HepG2 (cell line): Measurements from ENCODE around the gene CHADL. TPM values are rescaled to one million over a fixed set of nuclear protein-coding genes. Genes with fewer than 3 reads are reported as not detected.

Source experiments
- HDAC6 ChIP-seq: fragments of 200-600 bp; sonication (generic); IDR thresholded peaks from 2 replicates; pipeline ENCODE4 v1.7.0; 2017; ENCODE audit warnings: mild to moderate bottlenecking, antibody characterized with exemption, low read length, low read depth
- HOXA7 ChIP-seq: sonication (generic); formaldehyde crosslinking; IDR thresholded peaks from 2 replicates; pipeline ENCODE4 v1.8.1; 2022; ENCODE audit warnings: mild to moderate bottlenecking, missing genetic modification reagents, moderate library complexity
- PCBP2 ChIP-seq: fragments of 200-400 bp; formaldehyde crosslinking; optimal IDR thresholded peaks from 2 replicates; pipeline ENCODE3; 2018; ENCODE audit warnings: low read length, low read depth; ENCODE audit not compliant: poor library complexity, severe bottlenecking
- PRMT3 ChIP-seq: sonication (generic); formaldehyde crosslinking; IDR thresholded peaks from 2 replicates; pipeline ENCODE4 v1.8.1; 2022; ENCODE audit warnings: low read depth, mild to moderate bottlenecking, moderate library complexity, missing genetic modification reagents, borderline replicate concordance
- RORA ChIP-seq: sonication (generic); formaldehyde crosslinking; IDR thresholded peaks from 2 replicates; pipeline ENCODE4 v1.5.0; 2020; ENCODE audit warnings: mild to moderate bottlenecking, missing genetic modification reagents, moderate library complexity
- ZBTB1 ChIP-seq: sonication (generic); formaldehyde crosslinking; IDR thresholded peaks from 2 replicates; pipeline ENCODE4 v1.4.0; 2020; ENCODE audit warnings: missing genetic modification reagents, borderline replicate concordance
- ZBTB7B ChIP-seq: sonication (generic); formaldehyde crosslinking; IDR thresholded peaks from 2 replicates; pipeline ENCODE4 v1.4.0; 2020; ENCODE audit warnings: missing genetic modification reagents
- ZFP36L1 ChIP-seq: sonication (generic); formaldehyde crosslinking; IDR thresholded peaks from 2 replicates; pipeline ENCODE4 v1.8.0; 2022; ENCODE audit warnings: mild to moderate bottlenecking, missing genetic modification reagents, moderate library complexity
- polyA plus RNA-seq, 8 experiments: library from polyadenylated mRNA; depleted of rRNA in 3 of 8; stranded (reverse) in 7 of 8; unstranded in 1 of 8; fragments of >200 nt; fragmentation: Illumina TruSeq in 4 of 8; extraction: Trizol in 4 of 8; gene quantifications; 2 replicates each; pipeline versions ENCODE4 v1.2.1 to v1.2.3, GENCODE V29; 2011 to 2016; ENCODE audit warnings: low read depth in 4 of 8, missing spikeins in 1 of 8, mixed read lengths in 1 of 8; ENCODE audit not compliant: insufficient read depth in 1 of 8
- total RNA-seq, 5 experiments: library from RNA; depleted of rRNA; stranded (reverse); fragments of >200 nt; fragmentation: Illumina TruSeq; extraction: Trizol; gene quantifications; 2 replicates each; pipeline ENCODE4 v1.2.3, GENCODE V29; 2016; ENCODE audit warnings: low read depth in 1 of 5
- TF ChIP-seq, protein P1 (sequence below), 2 experiments: IDR thresholded peaks; 2 replicates each; pipeline ENCODE4 v1.6.1; 2011 to 2012; ENCODE audit warnings: low read length in 2 of 2, borderline replicate concordance in 1 of 2, low read depth in 1 of 2, mild to moderate bottlenecking in 1 of 2, moderate library complexity in 1 of 2
- TF ChIP-seq, protein P2 (sequence below): sonication (generic); formaldehyde crosslinking; IDR thresholded peaks from 2 replicates; pipeline ENCODE4 v1.8.1; 2023; ENCODE audit warnings: missing genetic modification reagents, mild to moderate bottlenecking, borderline replicate concordance
- TF ChIP-seq, protein P3 (sequence below): IDR thresholded peaks from 2 replicates; pipeline ENCODE4 v1.6.1; 2016; ENCODE audit warnings: missing compliant biosample characterization, missing genetic modification reagents, borderline replicate concordance
- TF ChIP-seq, protein P4 (sequence below): sonication (generic); formaldehyde crosslinking; IDR thresholded peaks from 2 replicates; pipeline ENCODE4 v1.5.0; 2020; ENCODE audit warnings: missing genetic modification reagents
- TF ChIP-seq, protein P5 (sequence below): IDR thresholded peaks from 2 replicates; pipeline ENCODE4 v1.6.1; 2016; ENCODE audit warnings: mild to moderate bottlenecking, missing biosample characterization, missing genetic modification reagents
- TF ChIP-seq, protein P6 (sequence below): IDR thresholded peaks from 2 replicates; pipeline ENCODE4 v1.6.1; 2016
- TF ChIP-seq, protein P7 (sequence below), 2 experiments: sonication (generic) in 1 of 2; formaldehyde crosslinking in 1 of 2; IDR thresholded peaks; 2 replicates each; pipeline versions ENCODE4 v1.4.0 to v1.6.1; 2018 to 2020; ENCODE audit warnings: missing genetic modification reagents in 2 of 2, borderline replicate concordance in 1 of 2, low read depth in 1 of 2, mild to moderate bottlenecking in 1 of 2, missing biosample characterization in 1 of 2
- TF ChIP-seq, protein P8 (sequence below): sonication (generic); formaldehyde crosslinking; IDR thresholded peaks from 2 replicates; pipeline ENCODE4 v1.8.0; 2022; ENCODE audit warnings: mild to moderate bottlenecking, missing genetic modification reagents

Gene CHADL
- total and polyA plus RNA-seq, 2 of the 13 experiments (the other 11 are each of a cell fraction or from before 2014, with no cell fraction given), result 2.8 to 8.1 TPM

DNA sequence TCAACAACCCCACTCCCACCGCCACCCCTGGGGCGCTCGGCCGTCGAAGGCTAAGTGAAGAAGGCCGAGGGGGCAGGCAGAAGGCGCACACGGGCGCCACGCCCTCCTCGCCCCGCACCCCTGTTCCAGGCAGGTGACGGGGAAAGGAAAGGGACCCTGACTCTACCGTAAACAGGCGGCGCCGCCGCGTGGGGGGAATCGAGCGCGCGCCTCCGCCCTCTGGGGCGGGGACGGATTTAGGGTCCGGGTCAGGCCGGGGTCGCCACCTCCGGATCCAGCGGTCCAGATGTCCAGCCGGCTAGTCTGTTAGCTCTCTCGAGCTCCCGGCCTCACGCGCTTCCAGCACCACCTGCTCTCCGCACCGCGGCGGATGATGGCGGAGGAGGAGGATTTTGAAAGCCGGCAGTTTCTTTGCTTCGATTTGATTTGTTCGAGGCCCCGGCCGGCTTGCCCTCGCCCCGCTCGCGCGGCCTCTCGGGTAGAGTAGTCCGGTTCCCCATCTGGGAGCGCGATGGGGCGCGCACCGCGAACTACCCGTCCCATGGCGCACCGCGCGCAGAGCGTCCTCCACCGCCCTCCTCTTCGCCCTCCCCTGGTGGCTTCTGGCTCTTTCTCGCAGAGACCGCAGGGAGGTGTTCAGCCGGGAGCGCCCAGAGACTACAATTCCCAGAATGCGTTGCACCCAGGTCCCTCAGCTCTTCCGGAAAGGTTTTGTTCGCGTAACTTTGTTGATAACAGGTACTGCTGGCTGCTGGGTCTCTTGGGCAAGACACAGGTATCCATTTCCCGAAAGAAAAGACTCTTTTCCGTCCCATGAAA lies 45.3 kb upstream of the CHADL start, which contains the start of gene RANGAP1 (continued):
- TF ChIP-seq, protein P1, sequence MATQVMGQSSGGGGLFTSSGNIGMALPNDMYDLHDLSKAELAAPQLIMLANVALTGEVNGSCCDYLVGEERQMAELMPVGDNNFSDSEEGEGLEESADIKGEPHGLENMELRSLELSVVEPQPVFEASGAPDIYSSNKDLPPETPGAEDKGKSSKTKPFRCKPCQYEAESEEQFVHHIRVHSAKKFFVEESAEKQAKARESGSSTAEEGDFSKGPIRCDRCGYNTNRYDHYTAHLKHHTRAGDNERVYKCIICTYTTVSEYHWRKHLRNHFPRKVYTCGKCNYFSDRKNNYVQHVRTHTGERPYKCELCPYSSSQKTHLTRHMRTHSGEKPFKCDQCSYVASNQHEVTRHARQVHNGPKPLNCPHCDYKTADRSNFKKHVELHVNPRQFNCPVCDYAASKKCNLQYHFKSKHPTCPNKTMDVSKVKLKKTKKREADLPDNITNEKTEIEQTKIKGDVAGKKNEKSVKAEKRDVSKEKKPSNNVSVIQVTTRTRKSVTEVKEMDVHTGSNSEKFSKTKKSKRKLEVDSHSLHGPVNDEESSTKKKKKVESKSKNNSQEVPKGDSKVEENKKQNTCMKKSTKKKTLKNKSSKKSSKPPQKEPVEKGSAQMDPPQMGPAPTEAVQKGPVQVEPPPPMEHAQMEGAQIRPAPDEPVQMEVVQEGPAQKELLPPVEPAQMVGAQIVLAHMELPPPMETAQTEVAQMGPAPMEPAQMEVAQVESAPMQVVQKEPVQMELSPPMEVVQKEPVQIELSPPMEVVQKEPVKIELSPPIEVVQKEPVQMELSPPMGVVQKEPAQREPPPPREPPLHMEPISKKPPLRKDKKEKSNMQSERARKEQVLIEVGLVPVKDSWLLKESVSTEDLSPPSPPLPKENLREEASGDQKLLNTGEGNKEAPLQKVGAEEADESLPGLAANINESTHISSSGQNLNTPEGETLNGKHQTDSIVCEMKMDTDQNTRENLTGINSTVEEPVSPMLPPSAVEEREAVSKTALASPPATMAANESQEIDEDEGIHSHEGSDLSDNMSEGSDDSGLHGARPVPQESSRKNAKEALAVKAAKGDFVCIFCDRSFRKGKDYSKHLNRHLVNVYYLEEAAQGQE (IDR thresholded peaks at IDR 0.05; ENCODE audit: borderline replicate concordance in 1 of 2, low read depth in 1 of 2, low read length in 2 of 2), result no peak
- TF ChIP-seq, protein P2, sequence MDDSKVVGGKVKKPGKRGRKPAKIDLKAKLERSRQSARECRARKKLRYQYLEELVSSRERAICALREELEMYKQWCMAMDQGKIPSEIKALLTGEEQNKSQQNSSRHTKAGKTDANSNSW (CRISPR knock-in tag), result no peak
- no peak for TF ChIP-seq PRMT3 (CRISPR knock-in tag)
- no peak for TF ChIP-seq HDAC6
- no peak for TF ChIP-seq PCBP2
- no peak for TF ChIP-seq RORA (CRISPR knock-in tag)
- TF ChIP-seq, protein P3, sequence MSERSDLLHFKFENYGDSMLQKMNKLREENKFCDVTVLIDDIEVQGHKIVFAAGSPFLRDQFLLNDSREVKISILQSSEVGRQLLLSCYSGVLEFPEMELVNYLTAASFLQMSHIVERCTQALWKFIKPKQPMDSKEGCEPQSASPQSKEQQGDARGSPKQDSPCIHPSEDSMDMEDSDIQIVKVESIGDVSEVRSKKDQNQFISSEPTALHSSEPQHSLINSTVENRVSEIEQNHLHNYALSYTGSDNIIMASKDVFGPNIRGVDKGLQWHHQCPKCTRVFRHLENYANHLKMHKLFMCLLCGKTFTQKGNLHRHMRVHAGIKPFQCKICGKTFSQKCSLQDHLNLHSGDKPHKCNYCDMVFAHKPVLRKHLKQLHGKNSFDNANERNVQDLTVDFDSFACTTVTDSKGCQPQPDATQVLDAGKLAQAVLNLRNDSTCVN (CRISPR knock-in tag), result no peak
- TF ChIP-seq, protein P4, sequence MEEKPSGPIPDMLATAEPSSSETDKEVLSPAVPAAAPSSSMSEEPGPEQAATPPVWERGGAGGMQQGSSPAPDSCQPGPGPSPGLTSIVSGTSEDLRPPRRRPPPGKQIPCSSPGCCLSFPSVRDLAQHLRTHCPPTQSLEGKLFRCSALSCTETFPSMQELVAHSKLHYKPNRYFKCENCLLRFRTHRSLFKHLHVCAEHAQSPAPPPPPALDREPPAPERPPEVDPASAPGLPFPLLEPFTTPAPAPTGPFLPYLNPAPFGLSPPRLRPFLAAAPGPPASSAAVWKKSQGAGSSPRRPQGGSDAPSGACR, result 0 out of 2 replicates have a peak, but pooled peaks have one; percentile 63
- TF ChIP-seq, protein P5, sequence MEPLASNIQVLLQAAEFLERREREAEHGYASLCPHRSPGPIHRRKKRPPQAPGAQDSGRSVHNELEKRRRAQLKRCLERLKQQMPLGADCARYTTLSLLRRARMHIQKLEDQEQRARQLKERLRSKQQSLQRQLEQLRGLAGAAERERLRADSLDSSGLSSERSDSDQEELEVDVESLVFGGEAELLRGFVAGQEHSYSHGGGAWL (CRISPR knock-in tag), result no peak
- TF ChIP-seq, protein P6, sequence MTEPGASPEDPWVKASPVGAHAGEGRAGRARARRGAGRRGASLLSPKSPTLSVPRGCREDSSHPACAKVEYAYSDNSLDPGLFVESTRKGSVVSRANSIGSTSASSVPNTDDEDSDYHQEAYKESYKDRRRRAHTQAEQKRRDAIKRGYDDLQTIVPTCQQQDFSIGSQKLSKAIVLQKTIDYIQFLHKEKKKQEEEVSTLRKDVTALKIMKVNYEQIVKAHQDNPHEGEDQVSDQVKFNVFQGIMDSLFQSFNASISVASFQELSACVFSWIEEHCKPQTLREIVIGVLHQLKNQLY (CRISPR knock-in tag), result no peak
- TF ChIP-seq ZBTB1 (CRISPR knock-in tag), result no peak
- TF ChIP-seq, protein P7, sequence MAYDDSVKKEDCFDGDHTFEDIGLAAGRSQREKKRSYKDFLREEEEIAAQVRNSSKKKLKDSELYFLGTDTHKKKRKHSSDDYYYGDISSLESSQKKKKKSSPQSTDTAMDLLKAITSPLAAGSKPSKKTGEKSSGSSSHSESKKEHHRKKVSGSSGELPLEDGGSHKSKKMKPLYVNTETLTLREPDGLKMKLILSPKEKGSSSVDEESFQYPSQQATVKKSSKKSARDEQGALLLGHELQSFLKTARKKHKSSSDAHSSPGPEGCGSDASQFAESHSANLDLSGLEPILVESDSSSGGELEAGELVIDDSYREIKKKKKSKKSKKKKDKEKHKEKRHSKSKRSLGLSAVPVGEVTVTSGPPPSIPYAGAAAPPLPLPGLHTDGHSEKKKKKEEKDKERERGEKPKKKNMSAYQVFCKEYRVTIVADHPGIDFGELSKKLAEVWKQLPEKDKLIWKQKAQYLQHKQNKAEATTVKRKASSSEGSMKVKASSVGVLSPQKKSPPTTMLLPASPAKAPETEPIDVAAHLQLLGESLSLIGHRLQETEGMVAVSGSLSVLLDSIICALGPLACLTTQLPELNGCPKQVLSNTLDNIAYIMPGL (CRISPR knock-in tag; IDR thresholded peaks at IDR 0.05; ENCODE audit: borderline replicate concordance in 1 of 2, low read depth in 1 of 2), result no peak; a peak in 2 of 4 replicates
- TF ChIP-seq ZBTB7B (CRISPR knock-in tag), result no peak
- 0 out of 2 replicates have a peak, but pooled peaks have one; percentile 83 for TF ChIP-seq ZFP36L1 (CRISPR knock-in tag)
- no peak for TF ChIP-seq HOXA7
- TF ChIP-seq, protein P8, sequence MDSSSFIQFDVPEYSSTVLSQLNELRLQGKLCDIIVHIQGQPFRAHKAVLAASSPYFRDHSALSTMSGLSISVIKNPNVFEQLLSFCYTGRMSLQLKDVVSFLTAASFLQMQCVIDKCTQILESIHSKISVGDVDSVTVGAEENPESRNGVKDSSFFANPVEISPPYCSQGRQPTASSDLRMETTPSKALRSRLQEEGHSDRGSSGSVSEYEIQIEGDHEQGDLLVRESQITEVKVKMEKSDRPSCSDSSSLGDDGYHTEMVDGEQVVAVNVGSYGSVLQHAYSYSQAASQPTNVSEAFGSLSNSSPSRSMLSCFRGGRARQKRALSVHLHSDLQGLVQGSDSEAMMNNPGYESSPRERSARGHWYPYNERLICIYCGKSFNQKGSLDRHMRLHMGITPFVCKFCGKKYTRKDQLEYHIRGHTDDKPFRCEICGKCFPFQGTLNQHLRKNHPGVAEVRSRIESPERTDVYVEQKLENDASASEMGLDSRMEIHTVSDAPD, result no peak
